A549 (cell line): Measurements from ENCODE around the gene SMIM38. TPM values are rescaled to one million over a fixed set of nuclear protein-coding genes. Genes with fewer than 3 reads are reported as not detected.

Experiments used
- ATAC-seq, 2 experiments: fragments of 200-7000 bp in 1 of 2; fragments of >200 bp in 1 of 2; cut with Nextera tagmentation in 1 of 2; cut with Tn5 transposase in 1 of 2; 3 replicates each; pipeline versions ENCODE4 v1.8.0 to v1.9.1; 2018 to 2020; ENCODE audit warnings: mild to moderate bottlenecking in 1 of 2, moderate library complexity in 1 of 2
- CTCF ChIA-PET: fragments of 300-600 bp; sonication (Branson Sonifier 250); formaldehyde crosslinking; extraction: SDS; loops from one replicate; lab custom pipeline; 2021; ENCODE audit warnings: antibody characterized with exemption, inconsistent platforms; lab: Yijun Ruan, JAX
- POLR2A ChIA-PET: fragments of 350-600 bp; formaldehyde crosslinking; extraction: SDS; loops from one replicate; lab custom pipeline; 2021; ENCODE audit warnings: antibody characterized with exemption, inconsistent platforms; lab: Yijun Ruan, JAX
- DNase-seq, 2 experiments: peaks; one replicate each; pipeline versions ENCODE4 v3.0.0 to v3.0.0-alpha.2; 2011 to 2016; ENCODE audit warnings: low read depth in 1 of 2, low spot score in 1 of 2
- FAIRE-seq: peaks from 2 replicates; lab custom pipeline; 2011; peaks lifted over from hg19 to GRCh38; lab: Jason Lieb, UNC
- H3K27ac ChIP-seq, 2 experiments: fragments of >200 bp; sonication (Bioruptor Twin); formaldehyde crosslinking; 3 replicates each; pipeline ENCODE4 v1.5.1; 2016 to 2017
- H3K4me1 ChIP-seq: fragments of >200 bp; sonication (Bioruptor Twin); formaldehyde crosslinking; 3 replicates; pipeline ENCODE4 v1.6.1; 2016
- H3K4me2 ChIP-seq: fragments of >200 bp; sonication (Bioruptor Twin); formaldehyde crosslinking; 3 replicates; pipeline ENCODE4 v1.6.1; 2016
- H3K4me3 ChIP-seq: fragments of >200 bp; sonication (Bioruptor Twin); formaldehyde crosslinking; 3 replicates; pipeline ENCODE4 v1.5.1; 2016
- H3K9me3 ChIP-seq: fragments of >200 bp; sonication (Bioruptor Twin); formaldehyde crosslinking; 3 replicates; pipeline ENCODE4 v1.6.1; 2016
- BHLHE40 ChIP-seq: IDR thresholded peaks from 2 replicates; pipeline ENCODE4 v1.6.1; 2012; ENCODE audit warnings: low read depth, low read length, inconsistent platforms
- CHD2 ChIP-seq: fragments of 150-350 bp; IDR thresholded peaks from 2 replicates; pipeline ENCODE4 v1.6.1; 2014; ENCODE audit warnings: low read length; ENCODE audit not compliant: partially characterized antibody
- EP300 ChIP-seq, 2 experiments: fragments of >200 bp; sonication (Bioruptor Twin); formaldehyde crosslinking; IDR thresholded peaks; 2 replicates in 1 of 2; 3 replicates in 1 of 2; pipeline ENCODE4 v1.6.1; 2016 to 2017
- GATA3 ChIP-seq: IDR thresholded peaks from 2 replicates; pipeline ENCODE4 v1.6.1; 2012; ENCODE audit warnings: borderline replicate concordance
- HDAC2 ChIP-seq: fragments of 200-600 bp; sonication (generic); IDR thresholded peaks from 2 replicates; pipeline ENCODE4 v1.6.1; 2016
- JUNB ChIP-seq: fragments of >200 bp; sonication (Bioruptor Twin); formaldehyde crosslinking; IDR thresholded peaks from 2 replicates; pipeline ENCODE4 v1.6.1; 2016
- KDM1A ChIP-seq: fragments of 200-600 bp; sonication (generic); IDR thresholded peaks from 2 replicates; pipeline ENCODE4 v1.6.1; 2016; ENCODE audit warnings: low read depth, mild to moderate bottlenecking
- KDM5A ChIP-seq: fragments of 200-600 bp; sonication (generic); IDR thresholded peaks from 2 replicates; pipeline ENCODE4 v1.6.1; 2016; ENCODE audit warnings: antibody characterized with exemption, mild to moderate bottlenecking
- MAFK ChIP-seq: fragments of 450-650 bp; IDR thresholded peaks from 2 replicates; pipeline ENCODE4 v1.6.1; 2014; ENCODE audit not compliant: partially characterized antibody
- NFE2L2 ChIP-seq: fragments of 150-350 bp; conservative IDR thresholded peaks from 2 replicates; pipeline ENCODE4 v1.6.1; 2014; ENCODE audit warnings: low read length
- NR3C1 ChIP-seq: fragments of >200 bp; sonication (Bioruptor Twin); formaldehyde crosslinking; IDR thresholded peaks from 3 replicates; pipeline ENCODE4 v1.6.1; 2017
- POLR2AphosphoS2 ChIP-seq: conservative IDR thresholded peaks from 2 replicates; pipeline ENCODE4 v1.6.1; 2012; ENCODE audit warnings: low read length, improper control_type of control experiment, inconsistent platforms
- RAD21 ChIP-seq, 2 experiments: fragments of >200 bp in 1 of 2; sonication (Bioruptor Twin) in 1 of 2; formaldehyde crosslinking in 1 of 2; IDR thresholded peaks in 1 of 2; conservative IDR thresholded peaks in 1 of 2; 2 replicates in 1 of 2; 3 replicates in 1 of 2; pipeline ENCODE4 v1.6.1; 2012 to 2018; ENCODE audit warnings: inconsistent platforms in 1 of 2
- SMC3 ChIP-seq: fragments of >200 bp; sonication (Bioruptor Twin); formaldehyde crosslinking; IDR thresholded peaks from 3 replicates; pipeline ENCODE4 v1.6.1; 2018; ENCODE audit warnings: inconsistent platforms
- SREBF2 ChIP-seq: fragments of 450-650 bp; IDR thresholded peaks from 2 replicates; pipeline ENCODE4 v1.6.1; 2014; ENCODE audit warnings: mild to moderate bottlenecking, moderate library complexity
- TFCP2L1 ChIP-seq: fragments of 250-450 bp; sonication (Bioruptor Pico); IDR thresholded peaks from 2 replicates; pipeline ENCODE4 v1.5.0; 2021; ENCODE audit warnings: mild to moderate bottlenecking
- WGBS: methylation state at CpG from one replicate; pipeline ENCODE4 v1.1.6; 2017; ENCODE audit errors: missing lambda C conversion rate; 5-methylcytosine and 5-hydroxymethylcytosine counted together
- polyA plus RNA-seq, 4 experiments: library from polyadenylated mRNA; depleted of rRNA in 3 of 4; stranded (reverse); fragments of >200 nt; fragmentation: RNase III in 1 of 4; extraction: RNeasy Plus Mini Kit Qiagen cat#74134 plus additional on column Dnase treatment in 1 of 4; gene quantifications; 2 replicates in 3 of 4; 3 replicates in 1 of 4; pipeline ENCODE4 v1.2.3, GENCODE V29; 2011 to 2017
- TF ChIP-seq, protein P1 (sequence below): fragments of 250-450 bp; sonication (Bioruptor Pico); IDR thresholded peaks from 2 replicates; pipeline ENCODE4 v1.5.0; 2020; ENCODE audit warnings: low read depth, mild to moderate bottlenecking, moderate library complexity
- TF ChIP-seq, protein P2 (sequence below): IDR thresholded peaks from 2 replicates; pipeline ENCODE4 v1.6.1; 2012
- TF ChIP-seq, protein P3 (sequence below): fragments of >200 bp; sonication (Bioruptor Twin); formaldehyde crosslinking; IDR thresholded peaks from 3 replicates; pipeline ENCODE4 v1.6.1; 2016

SMIM38 gene
- polyA plus RNA-seq, 2 of the 4 experiments (the other 2 are of a cell fraction), result 0.05 to 0.08 TPM

DNA sequence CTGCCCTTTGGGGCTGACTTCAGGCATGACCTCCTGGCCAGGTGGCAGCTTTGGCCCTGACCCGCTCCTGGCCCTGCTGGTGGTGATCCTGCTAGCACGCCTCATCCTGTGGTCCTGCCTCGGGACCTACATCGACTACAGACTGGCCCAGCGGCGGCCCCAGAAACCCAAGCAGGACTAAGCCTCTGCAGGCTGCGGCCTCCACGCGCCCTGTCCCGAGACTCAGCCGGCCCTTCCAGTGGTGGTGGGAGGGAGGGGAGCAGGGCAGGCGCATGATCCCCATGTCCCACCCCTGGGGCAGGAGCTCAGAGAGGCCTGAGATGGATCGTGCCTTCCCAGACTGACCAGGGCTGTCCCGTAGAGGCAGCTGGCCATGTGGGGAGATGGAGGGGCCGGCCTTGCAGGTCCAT is 2.1 kb downstream of the SMIM38 start:
- no peak overlapping the region for H3K4me2 ChIP-seq
- WGBS, result 93% methylated on average over 8 of the region's 15 CpGs
- CTCF ChIA-PET, result interaction anchor here (0.7 to 1.6 kb wide), 2 partner anchors 17 to 111 kb away, joined by 3 read pairs; no protein-coding TSS in a partner anchor
- no peak for DNase-seq
- TF ChIP-seq, protein P1, sequence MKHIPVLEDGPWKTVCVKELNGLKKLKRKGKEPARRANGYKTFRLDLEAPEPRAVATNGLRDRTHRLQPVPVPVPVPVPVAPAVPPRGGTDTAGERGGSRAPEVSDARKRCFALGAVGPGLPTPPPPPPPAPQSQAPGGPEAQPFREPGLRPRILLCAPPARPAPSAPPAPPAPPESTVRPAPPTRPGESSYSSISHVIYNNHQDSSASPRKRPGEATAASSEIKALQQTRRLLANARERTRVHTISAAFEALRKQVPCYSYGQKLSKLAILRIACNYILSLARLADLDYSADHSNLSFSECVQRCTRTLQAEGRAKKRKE (CRISPR knock-in tag), result no peak
- TF ChIP-seq, protein P2, sequence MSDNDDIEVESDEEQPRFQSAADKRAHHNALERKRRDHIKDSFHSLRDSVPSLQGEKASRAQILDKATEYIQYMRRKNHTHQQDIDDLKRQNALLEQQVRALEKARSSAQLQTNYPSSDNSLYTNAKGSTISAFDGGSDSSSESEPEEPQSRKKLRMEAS, result no peak
- TF ChIP-seq MAFK (no peak), SMC3 (no peak), BHLHE40 (no peak), GATA3 (no peak), TFCP2L1 (CRISPR knock-in tag) (no peak), NFE2L2 (no peak), SREBF2 (no peak), RAD21 (conservative IDR thresholded peaks at IDR 0.05 in 1 of 2, IDR thresholded peaks at IDR 0.05 in 1 of 2) (no peak), KDM1A (no peak)
- peaks cover 10% of the 10 kb centered on the region; the same call in 2 of the 3 replicates for H3K4me1 ChIP-seq
- no peak for ATAC-seq
- POLR2A ChIA-PET, result no interaction called here
- H3K4me3 ChIP-seq, result no peak overlapping the region
- no peaks in the 10 kb centered on the region; the same call in 2 of the 3 replicates for H3K9me3 ChIP-seq
- no peak for FAIRE-seq
- peak overlapping the region in 1 of 2 experiments; percentile 55; a peak in 2 of 6 replicates for H3K27ac ChIP-seq

DNA sequence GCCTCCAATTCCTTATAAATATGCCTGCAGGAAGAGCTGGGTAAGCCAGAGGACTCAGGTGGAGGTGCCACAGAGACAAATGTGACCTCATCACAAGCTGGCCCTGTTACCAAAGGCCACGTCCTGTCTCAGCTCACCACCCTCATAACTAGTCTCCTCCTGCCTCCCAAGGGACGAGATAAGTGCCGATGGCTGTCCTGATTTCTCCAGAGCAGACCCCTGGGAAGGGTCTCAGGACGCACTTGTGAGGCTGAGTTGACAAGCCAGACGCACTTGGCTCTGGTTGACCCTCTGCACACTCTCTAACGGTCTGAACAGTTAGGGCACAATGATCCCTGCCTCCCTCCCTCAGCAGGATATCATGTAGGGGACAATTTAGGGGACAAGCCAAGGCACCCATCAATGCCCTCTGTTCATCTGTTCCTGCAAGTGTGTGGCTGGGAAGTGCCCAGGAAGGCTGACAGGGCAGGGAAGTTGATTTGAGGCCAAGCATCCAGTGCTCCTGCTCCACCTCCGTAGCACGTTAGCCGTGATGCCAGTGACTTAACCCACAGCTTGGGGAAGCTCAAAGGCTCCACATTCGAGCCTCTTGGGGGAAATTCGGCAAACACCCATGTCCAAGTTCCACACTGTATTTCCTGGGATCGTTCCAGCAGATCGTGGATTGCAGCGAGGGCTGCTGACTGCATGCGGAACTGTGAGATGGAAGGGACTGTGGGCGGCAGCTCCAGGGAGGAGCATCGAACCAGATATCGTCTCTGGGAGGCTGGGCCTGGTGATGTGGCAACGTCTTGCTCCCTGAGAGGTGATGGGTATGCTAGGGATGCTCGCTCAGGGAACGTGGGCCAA is 2.8 kb downstream of the SMIM38 start:
- WGBS, result 69% methylated on average over 19 of the region's 21 CpGs
- DNase-seq, result no peak
- no peaks in the 10 kb centered on the region; the same call in 2 of the 3 replicates for H3K9me3 ChIP-seq
- ATAC-seq, result no peak
- TF ChIP-seq KDM5A (no peak), EP300 (IDR thresholded peaks at IDR 0.05) (no peak), HDAC2 (no peak), POLR2AphosphoS2 (no peak)
- TF ChIP-seq, protein P3, sequence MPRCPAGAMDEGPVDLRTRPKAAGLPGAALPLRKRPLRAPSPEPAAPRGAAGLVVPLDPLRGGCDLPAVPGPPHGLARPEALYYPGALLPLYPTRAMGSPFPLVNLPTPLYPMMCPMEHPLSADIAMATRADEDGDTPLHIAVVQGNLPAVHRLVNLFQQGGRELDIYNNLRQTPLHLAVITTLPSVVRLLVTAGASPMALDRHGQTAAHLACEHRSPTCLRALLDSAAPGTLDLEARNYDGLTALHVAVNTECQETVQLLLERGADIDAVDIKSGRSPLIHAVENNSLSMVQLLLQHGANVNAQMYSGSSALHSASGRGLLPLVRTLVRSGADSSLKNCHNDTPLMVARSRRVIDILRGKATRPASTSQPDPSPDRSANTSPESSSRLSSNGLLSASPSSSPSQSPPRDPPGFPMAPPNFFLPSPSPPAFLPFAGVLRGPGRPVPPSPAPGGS, result no peak
- H3K4me3 ChIP-seq, result no peak overlapping the region
- H3K4me2 ChIP-seq, result no peak overlapping the region
- peaks cover 10% of the 10 kb centered on the region; the same call in 2 of the 3 replicates for H3K4me1 ChIP-seq
- ChIA-PET CTCF (no interaction called here), POLR2A (no interaction called here)
- no peak overlapping the region for H3K27ac ChIP-seq
- FAIRE-seq, result no peak

DNA sequence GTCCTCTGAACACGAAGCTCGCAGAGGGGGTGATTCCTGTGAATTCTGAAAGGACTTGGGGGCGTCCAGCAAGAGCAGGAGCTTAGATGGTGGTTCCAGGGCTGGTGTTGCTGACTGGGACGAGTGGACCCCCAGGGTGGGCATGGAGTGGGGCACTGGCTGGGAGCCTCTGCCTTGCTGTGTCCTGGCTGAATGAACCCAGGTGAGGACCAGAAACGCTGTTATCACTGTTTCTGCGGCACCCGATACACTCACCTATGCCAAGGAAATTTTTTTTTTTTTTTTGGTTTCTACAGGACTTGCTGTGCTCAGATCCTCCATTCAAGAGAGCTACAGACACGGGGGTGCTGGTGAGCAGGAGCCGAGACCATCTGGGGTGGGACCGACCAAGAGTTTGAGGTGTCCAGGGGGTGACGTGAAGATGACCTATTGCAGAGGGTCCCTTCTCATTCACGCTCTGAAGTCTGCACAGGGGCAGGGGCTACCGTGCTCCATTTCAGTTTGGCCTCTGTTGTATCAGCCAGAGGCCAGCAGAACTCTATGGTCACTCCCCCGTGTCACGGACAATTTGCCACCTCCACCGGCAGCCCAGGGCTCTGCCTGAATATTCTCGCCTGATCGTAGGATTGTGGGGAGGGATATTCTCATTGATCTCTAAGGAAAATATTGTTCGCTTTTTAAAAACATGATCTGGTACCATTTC is 3.6 kb downstream of the SMIM38 start:
- Histone ChIP-seq H3K27ac (no peak overlapping the region), H3K4me2 (no peak overlapping the region), H3K9me3 (peaks cover 3% of the 10 kb centered on the region; the same call in 1 of the 3 replicates), H3K4me1 (peaks cover 10% of the 10 kb centered on the region; the same call in 2 of the 3 replicates), H3K4me3 (no peak overlapping the region)
- ChIA-PET CTCF (no interaction called here), POLR2A (no interaction called here)
- TF ChIP-seq CHD2 (no peak), NR3C1 (no peak), JUNB (no peak)
- ATAC-seq (no peak), DNase-seq (no peak), FAIRE-seq (no peak)
- WGBS, result 84% methylated on average over 19 of the region's 19 CpGs
